Measurements from ENCODE around the gene COG6.
A peak's percentile ranks its signal among the peaks of the same experiment; 100 is the strongest.

The COG6 gene

GRCh38 chr13:39770221-39771090, 115.0 kb downstream of the COG6 start:
- DNase-seq (ENCODE audit: low read depth) = no peak

GRCh38 chr13:39773833-39774232, 118.4 kb downstream of the COG6 start:
- no peak for DNase-seq (ENCODE audit: low read depth)

- no peak for DNase-seq (ENCODE audit: low read depth)
Observed at GRCh38 chr13:39776439-39776838, 121.0 kb downstream of the COG6 start.

GRCh38 chr13:39777021-39777420, 121.6 kb downstream of the COG6 start:
- DNase-seq (ENCODE audit: low read depth) = no peak

- peak; percentile 7 for DNase-seq (ENCODE audit: low read depth)
Observed at GRCh38 chr13:39777527-39778061, 122.1 kb downstream of the COG6 start.

GRCh38 chr13:39779337-39780265, 124.1 kb downstream of the COG6 start:
- no peak for DNase-seq (ENCODE audit: low read depth)

- no peak for DNase-seq (ENCODE audit: low read depth)
Observed at GRCh38 chr13:39780711-39781110, 125.2 kb downstream of the COG6 start.

- DNase-seq (ENCODE audit: low read depth) = no peak
Observed at GRCh38 chr13:39781381-39781780, 125.9 kb downstream of the COG6 start.

GRCh38 chr13:39783051-39783450, 127.6 kb downstream of the COG6 start:
- no peak for DNase-seq (ENCODE audit: low read depth)

- no peak for DNase-seq (ENCODE audit: low read depth)
Observed at GRCh38 chr13:39784347-39784746, 128.9 kb downstream of the COG6 start.

GRCh38 chr13:39786091-39786490, 130.6 kb downstream of the COG6 start:
- no peak for DNase-seq (ENCODE audit: low read depth)

- DNase-seq (ENCODE audit: low read depth) = no peak
Observed at GRCh38 chr13:39787086-39787487, 131.6 kb downstream of the COG6 start.

- DNase-seq (ENCODE audit: low read depth) = no peak
Observed at GRCh38 chr13:39788102-39788501, 132.6 kb downstream of the COG6 start.

- no peak for DNase-seq (ENCODE audit: low read depth)
Observed at GRCh38 chr13:39789451-39789850, 134.0 kb downstream of the COG6 start.
